K562 (cell line): ENCODE data around the gene YPEL2. TPM values are rescaled to one million over a fixed set of nuclear protein-coding genes. Genes with fewer than 3 reads are reported as not detected.

ENCODE experiments used
- ATAC-seq: fragments of 200-7000 bp; cut with Tn5 transposase; 3 replicates; pipeline ENCODE4 v1.9.1; 2020; ENCODE audit warnings: moderate library complexity
- BruUV-seq: library from RNA; stranded (reverse); fragments of 400-500 nt; replicated peaks from 2 replicates; lab custom pipeline; 2021; lab: Mats Ljungman, UMichigan
- CTCF ChIA-PET: fragments of 300-600 bp; formaldehyde crosslinking; extraction: SDS; loops from one replicate; lab custom pipeline; 2021; ENCODE audit warnings: low intra/inter-chr PET ratio; lab: Yijun Ruan, JAX
- POLR2A ChIA-PET: fragments of 300-600, 350-650 bp; sonication (Branson Sonifier 250); formaldehyde crosslinking; extraction: SDS; loops from one replicate; lab custom pipeline; 2021; ENCODE audit warnings: antibody characterized with exemption, inconsistent platforms; lab: Yijun Ruan, JAX
- DNase-seq, 4 experiments: peaks; one replicate each; pipeline versions ENCODE4 v3.0.0 to v3.0.0-alpha.2; 2011 to 2018; ENCODE audit warnings: low spot score in 3 of 4, mixed read lengths in 3 of 4; ENCODE audit errors: extremely low read depth in 1 of 4
- FAIRE-seq: peaks from 2 replicates; lab custom pipeline; 2011; peaks lifted over from hg19 to GRCh38; lab: Jason Lieb, UNC
- H2AFZ ChIP-seq: 2 replicates; pipeline ENCODE4 v1.6.0; 2011; ENCODE audit warnings: low read depth, low read length, control low read depth, inconsistent platforms
- H3K27ac ChIP-seq: fragments of 200-600 bp; 3 replicates; pipeline ENCODE4 v1.8.0; 2011; ENCODE audit warnings: low read depth, mild to moderate bottlenecking, control low read depth, inconsistent platforms, low read length, moderate library complexity, mixed read lengths; ENCODE audit errors: extremely low read depth
- H3K27me3 ChIP-seq, 2 experiments: fragments of 300-600 bp in 1 of 2; 2 replicates in 1 of 2; 3 replicates in 1 of 2; pipeline versions ENCODE4 v1.6.0 to v1.8.0; 2011; ENCODE audit warnings: inconsistent platforms in 2 of 2, low read length in 2 of 2, mild to moderate bottlenecking in 1 of 2, mixed read lengths in 1 of 2, moderate library complexity in 1 of 2; ENCODE audit not compliant: control insufficient read depth in 2 of 2, insufficient read depth in 2 of 2
- H3K36me3 ChIP-seq: fragments of 300-600 bp; 3 replicates; pipeline ENCODE4 v1.8.0; 2011; ENCODE audit warnings: mild to moderate bottlenecking, low read length, inconsistent platforms; ENCODE audit not compliant: control insufficient read depth, insufficient read depth
- H3K4me1 ChIP-seq, 2 experiments: fragments of 200-600 bp in 1 of 2; replicated peaks in 1 of 2; 2 replicates in 1 of 2; 3 replicates in 1 of 2; pipeline versions ENCODE4 v1.5.1 to v1.8.0; 2011; ENCODE audit warnings: inconsistent platforms in 2 of 2, low read length in 2 of 2, mild to moderate bottlenecking in 1 of 2, mixed read lengths in 1 of 2, moderate library complexity in 1 of 2; ENCODE audit not compliant: control insufficient read depth in 2 of 2, insufficient read depth in 2 of 2
- H3K4me2 ChIP-seq: 2 replicates; pipeline ENCODE4 v1.6.1; 2011; ENCODE audit warnings: low read length, control low read depth, inconsistent platforms, mixed read lengths; ENCODE audit not compliant: insufficient read depth
- H3K4me3 ChIP-seq: fragments of 200-600 bp; sonication (generic), shearing (Covaris generic); 2 replicates; pipeline ENCODE4 v1.5.1; 2016; ENCODE audit warnings: control low read depth, inconsistent platforms
- H3K79me2 ChIP-seq: fragments of 200-600 bp; 3 replicates; pipeline ENCODE4 v1.8.0; 2011; ENCODE audit warnings: low read length, inconsistent platforms; ENCODE audit not compliant: control insufficient read depth, insufficient read depth
- H3K9ac ChIP-seq, 2 experiments: 2 replicates each; pipeline versions ENCODE4 v1.6.0 to v1.6.1; 2011; ENCODE audit warnings: low read depth in 2 of 2, low read length in 2 of 2, control low read depth in 1 of 2, inconsistent platforms in 1 of 2, mild to moderate bottlenecking in 1 of 2, mixed read lengths in 1 of 2; ENCODE audit not compliant: insufficient read depth in 1 of 2
- H3K9me1 ChIP-seq: one replicate; pipeline ENCODE4 v1.6.0; 2011; ENCODE audit warnings: inconsistent platforms, mild to moderate bottlenecking, low read length, moderate library complexity; ENCODE audit not compliant: control insufficient read depth, insufficient read depth
- H3K9me3 ChIP-seq: replicated peaks from 2 replicates; pipeline ENCODE4 v1.5.1; 2011; ENCODE audit warnings: low read depth, low read length, inconsistent platforms; ENCODE audit not compliant: control insufficient read depth, insufficient read depth
- H4K20me1 ChIP-seq: replicated peaks from 2 replicates; pipeline ENCODE4 v1.6.1; 2011; ENCODE audit warnings: low read length, inconsistent platforms, mixed read lengths; ENCODE audit not compliant: control insufficient read depth, insufficient read depth
- ETV6 ChIP-seq, 3 experiments: fragments of 150-350 bp in 1 of 3; sonication (generic) in 1 of 3; formaldehyde crosslinking in 1 of 3; IDR thresholded peaks; 2 replicates each; pipeline versions ENCODE4 v1.6.1 to v1.8.0; 2014 to 2022; ENCODE audit warnings: borderline replicate concordance in 2 of 3, low read depth in 2 of 3, antibody characterized with exemption in 1 of 3, low read length in 1 of 3, mild to moderate bottlenecking in 1 of 3, missing genetic modification reagents in 1 of 3
- TSHZ1 ChIP-seq: fragments of 250-450 bp; sonication (Bioruptor Pico); IDR thresholded peaks from 2 replicates; pipeline ENCODE4 v1.4.0; 2020; ENCODE audit warnings: mild to moderate bottlenecking, moderate library complexity
- ZNF707 ChIP-seq: fragments of 250-450 bp; sonication (Bioruptor Pico); conservative IDR thresholded peaks from 2 replicates; pipeline ENCODE4 v1.8.0; 2022; ENCODE audit warnings: inconsistent platforms, mild to moderate bottlenecking, moderate library complexity
- WGBS: fragments of 100-300 bp; shearing (Covaris generic); methylation state at CpG from one replicate; pipeline ENCODE4 v1.1.6; 2016; ENCODE audit warnings: low coverage, mixed read lengths; ENCODE audit not compliant: insufficient coverage; ENCODE audit errors: missing lambda C conversion rate; 5-methylcytosine and 5-hydroxymethylcytosine counted together
- in situ Hi-C: fragments of 300-500 bp; cut with MboI; formaldehyde crosslinking; loops from 4 replicates; pipeline ENCODE4 v1.15.0; 2018; ENCODE audit warnings: inconsistent platforms, mixed read lengths
- intact Hi-C: fragments of 100-400 bp; cut with micrococcal nuclease; formaldehyde crosslinking; loops from 2 replicates; pipeline ENCODE4 v1.14.2; 2022
- polyA plus RNA-seq, 8 experiments: library from polyadenylated mRNA; depleted of rRNA in 4 of 8; stranded (reverse) in 5 of 8; unstranded in 3 of 8; fragments of >200 nt; fragmentation: Nextera tagmentation in 2 of 8; fragmentation: Illumina TruSeq in 1 of 8; extraction: Ambion mirVana in 2 of 8; extraction: Trizol in 1 of 8; gene quantifications; 2 replicates each; pipeline versions ENCODE4 v1.2.1 to v1.2.3, GENCODE V29; 2011 to 2014; ENCODE audit warnings: inconsistent platforms in 1 of 8, missing spikeins in 1 of 8
- total RNA-seq, 7 experiments: library from RNA; depleted of rRNA in 6 of 7; stranded (reverse); fragments of >200 nt in 6 of 7; fragmentation: Illumina TruSeq in 2 of 7; extraction: Trizol in 2 of 7; gene quantifications; 2 replicates each; pipeline versions ENCODE4 v1.2.1 to v1.2.3, GENCODE V29; 2011 to 2021; ENCODE audit warnings: low replicate concordance in 1 of 7

Gene YPEL2
- total and polyA plus RNA-seq, 9 of the 15 experiments (the other 6 are each of a cell fraction or from before 2014, with no cell fraction given) = 0.11 to 2.4 (median 0.47) TPM

GRCh38 chr17:59425085-59425931 is 93.9 kb downstream of the YPEL2 start:
- DNase-seq = no peak
- ChIA-PET CTCF (no interaction called here), POLR2A (interaction anchor here (1.2 to 2.4 kb wide), 2 partner anchors 10 to 794 kb away, joined by 3 to 9 read pairs; no protein-coding TSS in a partner anchor)
- no peak for ATAC-seq
- Histone ChIP-seq H3K27me3 (peaks cover 0 to 3% of the 10 kb centered on the region in 2 experiments; a peak in 1 of 5 replicates), H3K9me1 (no peaks in the 10 kb centered on the region), H3K79me2 (no peaks in the 10 kb centered on the region), H3K4me1 (peaks cover 13 to 20% of the 10 kb centered on the region in 2 experiments; a peak in 4 of 5 replicates), H3K27ac (no peak overlapping the region), H2AFZ (no peak overlapping the region), H3K4me3 (no peak overlapping the region), H3K9ac (no peak overlapping the region), H3K36me3 (no peaks in the 10 kb centered on the region), H4K20me1 (no peaks in the 10 kb centered on the region), H3K9me3 (no peaks in the 10 kb centered on the region), H3K4me2 (no peak overlapping the region)
- BruUV-seq = no TSS peak
- WGBS = 66% methylated on average over 15 of the region's 16 CpGs
- TF ChIP-seq ZNF707 (CRISPR knock-in tag) = no peak
- TF ChIP-seq TSHZ1 (CRISPR knock-in tag) = no peak
- no peak for TF ChIP-seq ETV6 (IDR thresholded peaks at IDR 0.05; ENCODE audit: borderline replicate concordance in 1 of 2, low read depth in 2 of 2, low read length in 1 of 2)
- no peak for TF ChIP-seq ETV6 (CRISPR knock-in tag; IDR thresholded peaks at IDR 0.05; ENCODE audit: borderline replicate concordance)
- intact Hi-C loops (no loop called here), in situ Hi-C loops (no loop called here)
- no peak for FAIRE-seq
